ENCODE measurements around the gene PKN1. TPM values are rescaled to one million over a fixed set of nuclear protein-coding genes. Genes with fewer than 3 reads are reported as not detected.

PKN1 gene
- total and polyA plus RNA-seq, 2 of the 13 experiments (the other 11 are each of a cell fraction or from before 2014, with no cell fraction given): 45.7 to 54.5 TPM

DNA sequence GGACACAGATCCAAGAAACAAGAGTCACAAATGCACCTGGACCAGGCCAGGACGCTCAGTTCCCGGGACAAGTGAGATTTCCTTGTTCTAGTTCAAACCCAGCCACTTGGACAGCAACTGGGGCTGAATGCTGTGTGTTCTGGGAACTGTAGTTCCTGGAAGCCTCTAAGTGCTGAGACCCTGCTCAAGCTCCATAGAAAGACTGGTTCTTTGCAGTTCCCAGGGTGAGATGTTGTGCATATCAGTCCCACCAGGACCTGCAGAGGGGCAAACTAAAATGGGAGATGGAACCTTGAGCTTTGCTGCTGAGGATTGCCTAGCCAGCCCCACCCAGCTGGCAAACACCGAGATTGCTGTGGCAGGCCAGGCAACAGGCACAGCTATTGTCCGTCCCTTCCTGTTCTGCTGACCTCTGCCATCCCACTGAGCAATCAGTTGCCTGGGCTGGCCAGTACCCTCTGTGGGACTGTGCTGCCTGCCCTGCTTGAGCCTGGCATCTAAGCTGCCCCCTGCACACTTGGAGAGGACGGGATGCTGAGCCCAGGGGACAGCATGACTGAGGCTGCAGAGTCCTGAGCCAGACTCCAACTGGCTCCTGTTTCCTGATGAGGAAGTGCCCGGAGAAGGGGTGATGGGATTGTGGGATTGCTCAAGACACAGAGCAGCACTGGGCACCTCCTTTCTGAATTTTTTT, 64.3 kb downstream of the PKN1 start (continued):
- TF ChIP-seq, protein P1, sequence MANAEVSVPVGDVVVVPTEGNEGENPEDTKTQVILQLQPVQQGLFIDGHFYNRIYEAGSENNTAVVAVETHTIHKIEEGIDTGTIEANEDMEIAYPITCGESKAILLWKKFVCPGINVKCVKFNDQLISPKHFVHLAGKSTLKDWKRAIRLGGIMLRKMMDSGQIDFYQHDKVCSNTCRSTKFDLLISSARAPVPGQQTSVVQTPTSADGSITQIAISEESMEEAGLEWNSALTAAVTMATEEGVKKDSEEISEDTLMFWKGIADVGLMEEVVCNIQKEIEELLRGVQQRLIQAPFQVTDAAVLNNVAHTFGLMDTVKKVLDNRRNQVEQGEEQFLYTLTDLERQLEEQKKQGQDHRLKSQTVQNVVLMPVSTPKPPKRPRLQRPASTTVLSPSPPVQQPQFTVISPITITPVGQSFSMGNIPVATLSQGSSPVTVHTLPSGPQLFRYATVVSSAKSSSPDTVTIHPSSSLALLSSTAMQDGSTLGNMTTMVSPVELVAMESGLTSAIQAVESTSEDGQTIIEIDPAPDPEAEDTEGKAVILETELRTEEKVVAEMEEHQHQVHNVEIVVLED (CRISPR knock-in tag; IDR thresholded peaks at IDR 0.05; ENCODE audit: borderline replicate concordance): no peak
- no peak for TF ChIP-seq HIVEP1 (CRISPR knock-in tag; IDR thresholded peaks at IDR 0.05)
- TF ChIP-seq, protein P2, sequence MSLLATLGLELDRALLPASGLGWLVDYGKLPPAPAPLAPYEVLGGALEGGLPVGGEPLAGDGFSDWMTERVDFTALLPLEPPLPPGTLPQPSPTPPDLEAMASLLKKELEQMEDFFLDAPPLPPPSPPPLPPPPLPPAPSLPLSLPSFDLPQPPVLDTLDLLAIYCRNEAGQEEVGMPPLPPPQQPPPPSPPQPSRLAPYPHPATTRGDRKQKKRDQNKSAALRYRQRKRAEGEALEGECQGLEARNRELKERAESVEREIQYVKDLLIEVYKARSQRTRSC (CRISPR knock-in tag; IDR thresholded peaks at IDR 0.05; ENCODE audit: low read depth): no peak
- no peak for TF ChIP-seq HOXA9 (CRISPR knock-in tag; IDR thresholded peaks at IDR 0.05; ENCODE audit: borderline replicate concordance)
- TF ChIP-seq ZNF431 (CRISPR knock-in tag; IDR thresholded peaks at IDR 0.05; ENCODE audit: borderline replicate concordance, low read depth): no peak
- TF ChIP-seq ZSCAN9 (CRISPR knock-in tag; IDR thresholded peaks at IDR 0.05; ENCODE audit: borderline replicate concordance): no peak
- TF ChIP-seq ZNF432 (CRISPR knock-in tag; IDR thresholded peaks at IDR 0.05; ENCODE audit: borderline replicate concordance): no peak
- no peak for TF ChIP-seq ZNF335 (CRISPR knock-in tag; IDR thresholded peaks at IDR 0.05)
- TF ChIP-seq ZNF207 (IDR thresholded peaks at IDR 0.05; ENCODE audit: borderline replicate concordance): no peak
- no peak for TF ChIP-seq SP1 (IDR thresholded peaks at IDR 0.05)
- TF ChIP-seq SP1 (CRISPR knock-in tag; IDR thresholded peaks at IDR 0.05): no peak
- TF ChIP-seq ETV6 (CRISPR knock-in tag; conservative IDR thresholded peaks at IDR 0.05): no peak
- TF ChIP-seq ZNF446 (CRISPR knock-in tag; IDR thresholded peaks at IDR 0.05): no peak
- TF ChIP-seq JUN (CRISPR knock-in tag; IDR thresholded peaks at IDR 0.05): no peak
- TF ChIP-seq ZNF354B (CRISPR knock-in tag; IDR thresholded peaks at IDR 0.05): no peak
- no peak for TF ChIP-seq EZH2 (conservative IDR thresholded peaks at IDR 0.05; ENCODE audit: low read depth, low read length)
- TF ChIP-seq RFX3 (CRISPR knock-in tag; IDR thresholded peaks at IDR 0.05): no peak
- no peak for TF ChIP-seq ZMAT3 (CRISPR knock-in tag; conservative IDR thresholded peaks at IDR 0.05)
- no peak for TF ChIP-seq ZNF343 (CRISPR knock-in tag; IDR thresholded peaks at IDR 0.05)
- TF ChIP-seq SP2 (CRISPR knock-in tag; IDR thresholded peaks at IDR 0.05): no peak
- TF ChIP-seq ISX (CRISPR knock-in tag; conservative IDR thresholded peaks at IDR 0.05): no peak
- no peak for TF ChIP-seq SRSF1 (optimal IDR thresholded peaks at IDR 0.05; ENCODE audit: low read depth, low read length)
- TF ChIP-seq ZNF607 (CRISPR knock-in tag; IDR thresholded peaks at IDR 0.05; ENCODE audit: borderline replicate concordance): no peak
- no peak for TF ChIP-seq NR3C1 (CRISPR knock-in tag; IDR thresholded peaks at IDR 0.05)
- TF ChIP-seq CEBPG (CRISPR knock-in tag; IDR thresholded peaks at IDR 0.05): peak; percentile 54; the same call in 1 of the 2 replicates
- no peak for TF ChIP-seq ZSCAN12 (CRISPR knock-in tag; IDR thresholded peaks at IDR 0.05)
- TF ChIP-seq, protein P3, sequence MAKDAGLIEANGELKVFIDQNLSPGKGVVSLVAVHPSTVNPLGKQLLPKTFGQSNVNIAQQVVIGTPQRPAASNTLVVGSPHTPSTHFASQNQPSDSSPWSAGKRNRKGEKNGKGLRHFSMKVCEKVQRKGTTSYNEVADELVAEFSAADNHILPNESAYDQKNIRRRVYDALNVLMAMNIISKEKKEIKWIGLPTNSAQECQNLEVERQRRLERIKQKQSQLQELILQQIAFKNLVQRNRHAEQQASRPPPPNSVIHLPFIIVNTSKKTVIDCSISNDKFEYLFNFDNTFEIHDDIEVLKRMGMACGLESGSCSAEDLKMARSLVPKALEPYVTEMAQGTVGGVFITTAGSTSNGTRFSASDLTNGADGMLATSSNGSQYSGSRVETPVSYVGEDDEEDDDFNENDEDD (CRISPR knock-in tag; IDR thresholded peaks at IDR 0.05; ENCODE audit: borderline replicate concordance): no peak
- TF ChIP-seq, protein P4, sequence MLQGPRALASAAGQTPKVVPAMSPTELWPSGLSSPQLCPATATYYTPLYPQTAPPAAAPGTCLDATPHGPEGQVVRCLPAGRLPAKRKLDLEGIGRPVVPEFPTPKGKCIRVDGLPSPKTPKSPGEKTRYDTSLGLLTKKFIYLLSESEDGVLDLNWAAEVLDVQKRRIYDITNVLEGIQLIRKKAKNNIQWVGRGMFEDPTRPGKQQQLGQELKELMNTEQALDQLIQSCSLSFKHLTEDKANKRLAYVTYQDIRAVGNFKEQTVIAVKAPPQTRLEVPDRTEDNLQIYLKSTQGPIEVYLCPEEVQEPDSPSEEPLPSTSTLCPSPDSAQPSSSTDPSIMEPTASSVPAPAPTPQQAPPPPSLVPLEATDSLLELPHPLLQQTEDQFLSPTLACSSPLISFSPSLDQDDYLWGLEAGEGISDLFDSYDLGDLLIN (CRISPR knock-in tag; IDR thresholded peaks at IDR 0.05; ENCODE audit: borderline replicate concordance): no peak
- no peak for TF ChIP-seq SP140L (CRISPR knock-in tag; IDR thresholded peaks at IDR 0.05; ENCODE audit: borderline replicate concordance)
- no peak for TF ChIP-seq SATB2 (CRISPR knock-in tag; IDR thresholded peaks at IDR 0.05)

Data from HepG2 (cell line).